Activated naive CD4-positive, alpha-beta T cell treated with anti-CD3 and anti-CD28 coated beads, Interleukin-2, amount 10 ng/mL, durations not matched to agents 7 days and 5 days (primary cell): ENCODE measurements around the gene DYRK2.

Source experiments
- CTCF ChIA-PET: fragments of 350-600 bp; sonication (Branson Sonifier 250); formaldehyde crosslinking; loops from one replicate; lab custom pipeline; 2021; ENCODE audit warnings: antibody characterized with exemption; lab: Charles Lee
- DNase-seq: peaks from one replicate; pipeline ENCODE4 v3.0.0-alpha.2; 2020
- H3K27ac Mint-ChIP-seq: one replicate; pipeline ENCODE4 v1.8.0; 2021; ENCODE audit warnings: mild to moderate bottlenecking, moderate library complexity, mixed read lengths
- H3K27me3 Mint-ChIP-seq: one replicate; pipeline ENCODE4 v1.8.0; 2021; ENCODE audit warnings: mild to moderate bottlenecking, mixed read lengths
- H3K36me3 Mint-ChIP-seq: one replicate; pipeline ENCODE4 v1.8.0; 2021; ENCODE audit warnings: mixed read lengths
- H3K4me1 Mint-ChIP-seq: one replicate; pipeline ENCODE4 v1.8.0; 2021; ENCODE audit warnings: mixed read lengths
- H3K4me3 Mint-ChIP-seq: one replicate; pipeline ENCODE4 v1.8.0; 2021; ENCODE audit warnings: mild to moderate bottlenecking, moderate library complexity, mixed read lengths
- H3K9me3 Mint-ChIP-seq: one replicate; pipeline ENCODE4 v1.8.0; 2021; ENCODE audit warnings: mixed read lengths

Gene DYRK2

DNA sequence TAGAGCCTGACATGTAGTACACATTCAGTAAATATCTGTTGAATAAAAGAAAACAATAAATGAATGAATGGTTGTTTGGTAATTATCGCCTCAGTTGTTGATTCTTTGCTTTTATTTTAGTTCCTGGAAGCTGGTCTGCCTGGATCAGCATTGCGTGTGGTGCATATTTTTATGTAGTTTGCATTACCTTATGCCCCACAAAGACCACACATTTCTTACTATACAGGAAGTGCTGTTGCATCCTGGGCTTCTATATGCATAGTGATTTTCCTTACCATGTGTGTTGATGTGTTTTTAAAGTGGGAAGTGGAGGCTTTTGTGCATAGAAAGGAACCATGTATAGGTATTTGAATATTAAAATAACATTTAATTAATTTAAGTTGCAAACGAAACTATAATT, 43.6 kb downstream of the DYRK2 start:
- Mint-ChIP-seq H3K36me3 (peaks cover 6% of the 10 kb centered on the region), H3K27me3 (peaks cover 8% of the 10 kb centered on the region), H3K4me1 (peaks cover 39% of the 10 kb centered on the region), H3K27ac (no peak overlapping the region), H3K9me3 (peaks cover 3% of the 10 kb centered on the region), H3K4me3 (no peak overlapping the region)
- CTCF ChIA-PET = no interaction called here
- no peak for DNase-seq

DNA sequence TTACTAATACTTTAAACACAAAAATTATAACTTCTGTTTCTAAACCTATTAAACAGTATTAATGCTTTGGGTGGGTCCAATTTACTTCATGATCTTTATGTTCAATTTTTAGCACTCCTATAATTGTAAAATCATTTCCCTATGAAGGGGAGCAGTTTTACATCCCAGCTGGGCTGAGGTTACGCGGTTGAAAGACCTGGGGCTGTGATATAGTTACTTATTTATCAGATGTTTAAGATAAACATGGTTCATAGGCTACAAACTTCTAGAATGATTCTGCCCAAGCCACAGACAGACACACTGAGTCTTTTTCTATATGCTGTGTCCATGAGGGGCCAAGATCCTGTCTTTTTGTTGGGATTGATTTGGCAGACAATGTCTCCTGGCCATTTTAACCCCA, 44.4 kb downstream of the DYRK2 start:
- no peak for DNase-seq
- peaks cover 3% of the 10 kb centered on the region for H3K9me3 Mint-ChIP-seq
- H3K36me3 Mint-ChIP-seq = peaks cover 6% of the 10 kb centered on the region
- H3K4me3 Mint-ChIP-seq = no peak overlapping the region
- H3K27ac Mint-ChIP-seq = no peak overlapping the region
- peaks cover 47% of the 10 kb centered on the region for H3K4me1 Mint-ChIP-seq
- CTCF ChIA-PET = no interaction called here
- H3K27me3 Mint-ChIP-seq = peaks cover 8% of the 10 kb centered on the region

DNA sequence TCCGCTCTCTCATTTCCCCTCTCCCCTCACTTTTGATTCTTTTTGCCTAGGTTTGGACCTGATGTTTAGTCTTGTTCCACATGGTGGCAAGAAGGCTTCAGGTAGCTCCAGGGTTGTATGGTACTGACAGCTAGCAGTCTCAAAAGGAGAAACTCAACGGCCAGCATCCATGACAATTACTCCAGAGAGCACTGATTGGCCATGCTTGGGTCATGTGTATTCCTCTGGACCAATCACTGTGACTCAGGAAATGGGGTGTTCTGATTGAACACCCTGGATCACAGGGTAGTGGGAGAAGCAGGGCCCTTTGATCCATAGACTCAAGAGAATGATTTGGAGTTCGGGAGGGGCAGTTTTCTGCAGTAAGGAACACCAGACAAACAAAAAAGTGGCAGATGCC, 45.3 kb downstream of the DYRK2 start:
- DNase-seq = no peak
- Mint-ChIP-seq H3K9me3 (peaks cover 3% of the 10 kb centered on the region), H3K4me3 (no peak overlapping the region), H3K4me1 (peaks cover 56% of the 10 kb centered on the region), H3K27me3 (peaks cover 8% of the 10 kb centered on the region), H3K27ac (no peak overlapping the region), H3K36me3 (peaks cover 6% of the 10 kb centered on the region)
- CTCF ChIA-PET = no interaction called here

DNA sequence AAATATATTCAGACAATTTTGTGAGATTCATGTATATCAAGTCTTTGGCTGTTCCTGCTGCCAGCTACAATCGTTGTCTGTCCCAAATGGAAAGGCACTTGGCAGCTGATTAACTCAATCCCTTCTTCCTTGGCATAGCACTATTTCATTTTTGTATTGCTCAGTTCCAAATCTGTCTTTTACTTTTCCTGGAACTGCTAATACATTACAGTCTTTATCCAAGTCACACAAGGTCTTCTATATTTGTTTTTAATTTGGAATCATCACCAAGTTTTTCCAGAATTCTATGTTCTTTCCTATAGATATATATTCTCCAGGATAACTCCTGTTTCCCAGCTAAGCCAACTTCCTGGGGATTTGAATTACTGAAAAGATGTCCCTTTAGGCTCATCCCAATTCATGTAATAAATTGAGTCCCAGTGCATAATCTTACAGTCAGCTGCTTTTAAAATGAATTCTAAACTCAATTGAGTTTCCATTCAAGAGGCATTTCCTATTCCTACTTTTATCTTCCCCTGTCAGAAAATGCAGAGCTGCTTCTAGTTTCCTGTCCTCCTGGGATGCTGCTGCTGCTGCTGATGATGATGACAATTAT, 45.9 kb downstream of the DYRK2 start:
- Mint-ChIP-seq H3K4me3 (no peak overlapping the region), H3K4me1 (peaks cover 61% of the 10 kb centered on the region), H3K27me3 (peaks cover 8% of the 10 kb centered on the region), H3K27ac (no peak overlapping the region), H3K36me3 (peaks cover 6% of the 10 kb centered on the region), H3K9me3 (peaks cover 3% of the 10 kb centered on the region)
- DNase-seq = no peak
- CTCF ChIA-PET = no interaction called here

DNA sequence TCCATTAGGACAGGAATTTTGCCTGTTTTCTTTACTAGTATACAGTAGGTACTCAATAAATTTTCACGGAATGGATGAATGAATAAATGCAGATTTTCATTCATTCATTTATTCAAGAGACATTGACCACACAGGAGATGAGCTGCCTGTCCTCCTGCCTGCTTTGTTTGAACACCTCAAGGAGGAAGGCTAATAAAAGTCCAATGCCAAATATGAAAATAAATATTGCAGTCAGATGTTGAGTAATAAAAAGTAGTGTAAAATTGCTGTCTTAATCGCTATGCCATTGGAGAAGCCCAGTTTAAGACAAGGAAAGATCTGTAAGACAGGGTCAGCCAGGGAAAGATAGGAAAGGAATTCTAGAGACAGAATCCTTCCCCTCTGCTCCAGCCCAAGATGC, 47.4 kb downstream of the DYRK2 start:
- CTCF ChIA-PET = no interaction called here
- Mint-ChIP-seq H3K27ac (no peak overlapping the region), H3K36me3 (peaks cover 6% of the 10 kb centered on the region), H3K4me3 (no peak overlapping the region), H3K27me3 (peaks cover 8% of the 10 kb centered on the region), H3K9me3 (peaks cover 3% of the 10 kb centered on the region), H3K4me1 (peaks cover 75% of the 10 kb centered on the region)
- DNase-seq = no peak

DNA sequence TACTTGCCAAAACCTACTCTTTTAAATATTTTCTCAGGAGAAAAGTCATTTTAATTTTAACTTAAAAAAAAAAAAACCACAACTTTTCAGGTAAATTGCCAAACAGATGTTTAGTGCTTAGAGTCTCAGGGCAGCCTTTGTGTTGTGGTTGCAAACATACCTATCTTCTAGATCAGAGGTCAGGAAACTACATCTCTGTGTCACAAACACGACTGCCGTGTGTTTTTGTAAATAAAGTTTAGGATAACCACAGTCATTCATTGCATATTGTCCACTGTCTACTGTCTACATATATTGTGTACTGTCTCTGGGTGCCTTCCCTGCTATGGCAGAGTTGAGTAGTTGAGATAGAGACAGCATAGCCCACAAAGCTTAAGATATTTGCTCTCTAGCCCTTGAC, 48.9 kb downstream of the DYRK2 start:
- Mint-ChIP-seq H3K4me1 (peaks cover 66% of the 10 kb centered on the region), H3K9me3 (peaks cover 3% of the 10 kb centered on the region), H3K36me3 (peaks cover 3% of the 10 kb centered on the region), H3K27me3 (peaks cover 12% of the 10 kb centered on the region), H3K27ac (peak overlapping the region; percentile 87), H3K4me3 (peak overlapping the region; percentile 24)
- peak; percentile 57 for DNase-seq
- CTCF ChIA-PET = no interaction called here

DNA sequence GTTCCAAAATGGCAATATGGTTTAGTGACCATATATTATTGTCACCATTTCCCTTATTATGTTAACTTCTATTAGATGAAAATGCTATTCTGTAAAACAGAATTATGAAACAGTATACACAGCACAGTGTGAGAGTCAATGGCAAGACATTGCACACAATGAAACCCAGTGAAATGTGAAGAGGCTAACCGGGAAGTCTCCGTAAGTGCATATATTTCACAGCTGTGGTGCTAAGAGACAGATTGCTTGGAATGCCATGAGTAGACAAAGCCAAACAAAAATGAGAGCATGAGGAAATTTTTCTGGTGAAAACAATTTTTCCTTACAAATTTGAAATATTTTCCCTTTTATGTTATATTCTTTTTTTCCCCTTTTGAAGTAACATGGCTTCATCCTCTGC, 49.4 kb downstream of the DYRK2 start:
- peak overlapping the region; percentile 59 for H3K4me3 Mint-ChIP-seq
- peaks cover 15% of the 10 kb centered on the region for H3K27me3 Mint-ChIP-seq
- peaks cover 3% of the 10 kb centered on the region for H3K9me3 Mint-ChIP-seq
- peaks cover 65% of the 10 kb centered on the region for H3K4me1 Mint-ChIP-seq
- H3K27ac Mint-ChIP-seq = peak overlapping the region; percentile 87
- CTCF ChIA-PET = no interaction called here
- no peak for DNase-seq
- peaks cover 1% of the 10 kb centered on the region for H3K36me3 Mint-ChIP-seq

DNA sequence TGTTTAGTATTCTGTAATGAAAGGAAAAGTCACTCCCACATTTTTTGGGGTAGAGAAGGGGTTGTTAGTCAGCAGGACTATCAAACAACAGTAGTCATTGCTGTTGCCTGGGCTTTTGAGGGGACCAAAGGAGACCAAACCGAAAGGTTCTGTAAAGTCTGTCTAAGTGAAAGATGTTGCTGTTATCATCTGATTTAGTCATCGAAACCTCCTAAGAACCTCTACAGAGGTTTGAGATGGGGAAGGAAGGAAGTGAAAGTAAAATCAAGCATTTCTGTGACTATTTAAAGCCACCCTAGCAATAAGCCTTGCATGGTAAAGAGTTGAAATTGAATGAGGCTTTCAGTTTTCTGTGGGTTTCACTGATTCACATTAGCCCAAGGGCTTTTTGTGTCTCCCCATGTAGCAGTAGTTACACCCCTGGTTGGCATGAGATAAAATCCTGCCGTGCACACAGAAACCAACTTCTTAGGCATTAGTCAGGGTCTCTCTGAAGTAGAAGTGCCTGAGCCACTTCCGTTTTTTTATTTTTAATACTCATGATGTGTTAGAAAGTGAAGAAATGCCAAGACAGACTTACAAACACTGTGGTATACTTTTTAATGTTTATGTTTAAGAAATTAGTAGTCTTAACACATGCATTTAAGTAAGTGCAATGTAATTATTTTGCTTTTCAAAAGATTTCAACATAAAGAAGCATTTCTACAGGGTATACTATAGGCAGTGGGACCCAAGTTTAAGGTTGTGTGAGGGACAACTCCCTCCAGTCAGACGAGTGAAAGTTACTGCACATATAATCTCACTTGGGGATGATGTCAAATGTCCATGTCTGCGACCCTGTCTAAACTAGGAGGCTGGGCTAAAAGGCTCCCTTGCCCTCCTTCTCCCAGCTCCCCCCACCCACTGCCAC, 50.4 kb downstream of the DYRK2 start:
- peak; percentile 66 for DNase-seq
- peak overlapping the region; percentile 87 for H3K27ac Mint-ChIP-seq
- no peaks in the 10 kb centered on the region for H3K36me3 Mint-ChIP-seq
- H3K9me3 Mint-ChIP-seq = peaks cover under 1% of the 10 kb centered on the region
- CTCF ChIA-PET = interaction anchor here (1.2 kb wide), 1 partner anchor 17 kb away, joined by 3 read pairs; no protein-coding TSS in a partner anchor
- peaks cover 63% of the 10 kb centered on the region for H3K4me1 Mint-ChIP-seq
- peaks cover 15% of the 10 kb centered on the region for H3K27me3 Mint-ChIP-seq
- H3K4me3 Mint-ChIP-seq = peak overlapping the region; percentile 59

DNA sequence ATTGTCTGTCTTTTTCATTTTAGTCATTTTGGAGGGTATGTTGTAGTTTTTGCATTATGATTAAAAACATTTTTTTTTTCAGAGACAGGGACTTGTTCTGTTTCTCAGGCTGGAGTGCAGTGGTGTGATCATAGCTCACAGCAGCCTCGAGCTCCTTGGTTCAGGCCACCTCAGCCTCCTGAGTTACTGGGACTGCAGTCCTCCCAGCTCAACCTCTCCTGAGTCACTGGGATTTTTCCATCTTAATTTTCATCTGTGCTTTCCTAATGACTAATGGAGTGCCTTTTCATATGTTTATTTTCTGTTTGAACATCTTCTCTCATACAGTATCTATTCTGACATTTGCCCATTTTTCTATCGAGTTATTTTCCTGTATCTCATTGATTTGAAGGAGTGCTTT, 52.6 kb downstream of the DYRK2 start:
- CTCF ChIA-PET = interaction anchor here (1.0 to 1.7 kb wide), 2 partner anchors 50 to 345 kb away, joined by 3 to 4 read pairs; no protein-coding TSS in a partner anchor
- peaks cover 26% of the 10 kb centered on the region for H3K27me3 Mint-ChIP-seq
- H3K4me3 Mint-ChIP-seq = no peak overlapping the region
- no peak overlapping the region for H3K27ac Mint-ChIP-seq
- DNase-seq = no peak
- H3K4me1 Mint-ChIP-seq = peaks cover 46% of the 10 kb centered on the region
- no peaks in the 10 kb centered on the region for H3K36me3 Mint-ChIP-seq
- no peaks in the 10 kb centered on the region for H3K9me3 Mint-ChIP-seq

DNA sequence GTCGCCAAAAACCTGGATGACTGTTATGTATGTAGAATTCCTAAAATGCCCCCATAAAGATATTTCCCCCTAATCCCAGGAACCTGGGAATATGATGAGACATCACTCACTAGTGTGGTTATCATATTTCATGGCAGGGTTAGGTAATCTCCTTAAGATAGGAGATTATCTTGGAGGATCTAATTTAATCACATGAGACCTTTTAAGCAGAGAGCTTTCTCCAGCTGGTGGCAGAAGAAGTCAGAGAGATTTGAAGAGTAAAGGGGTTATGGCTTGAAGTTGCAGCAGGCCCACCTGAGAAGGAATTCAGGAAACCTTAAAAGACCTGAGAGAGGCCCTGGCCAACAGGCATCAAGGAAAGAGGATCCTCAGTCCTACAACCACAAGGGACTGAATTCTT, 53.6 kb downstream of the DYRK2 start:
- DNase-seq = no peak
- H3K4me1 Mint-ChIP-seq = peaks cover 36% of the 10 kb centered on the region
- no peak overlapping the region for H3K4me3 Mint-ChIP-seq
- H3K9me3 Mint-ChIP-seq = no peaks in the 10 kb centered on the region
- CTCF ChIA-PET = no interaction called here
- H3K27ac Mint-ChIP-seq = no peak overlapping the region
- H3K36me3 Mint-ChIP-seq = no peaks in the 10 kb centered on the region
- H3K27me3 Mint-ChIP-seq = peaks cover 26% of the 10 kb centered on the region

DNA sequence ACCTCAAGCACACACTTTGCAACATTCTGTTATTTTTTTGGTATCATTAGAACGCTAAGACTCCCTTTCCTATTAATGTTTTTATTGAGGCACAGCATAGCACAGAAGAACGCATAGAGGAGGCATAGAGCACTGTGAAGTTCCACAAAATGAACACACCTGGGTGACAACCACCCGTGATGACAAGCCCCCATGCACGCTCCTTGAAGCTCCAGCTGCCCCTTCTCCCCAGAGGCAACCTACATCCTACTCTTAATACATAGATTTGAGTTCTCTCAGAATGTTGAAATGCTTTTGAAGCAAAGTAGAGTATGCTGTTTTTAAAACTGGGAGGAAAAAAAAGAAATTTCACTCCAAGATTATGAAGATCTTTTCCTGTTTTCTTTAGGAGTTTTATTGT, 55.5 kb downstream of the DYRK2 start:
- no peaks in the 10 kb centered on the region for H3K9me3 Mint-ChIP-seq
- peaks cover 26% of the 10 kb centered on the region for H3K27me3 Mint-ChIP-seq
- H3K4me1 Mint-ChIP-seq = peaks cover 17% of the 10 kb centered on the region
- no peak overlapping the region for H3K4me3 Mint-ChIP-seq
- no peak overlapping the region for H3K27ac Mint-ChIP-seq
- DNase-seq = no peak
- H3K36me3 Mint-ChIP-seq = no peaks in the 10 kb centered on the region
- CTCF ChIA-PET = no interaction called here

DNA sequence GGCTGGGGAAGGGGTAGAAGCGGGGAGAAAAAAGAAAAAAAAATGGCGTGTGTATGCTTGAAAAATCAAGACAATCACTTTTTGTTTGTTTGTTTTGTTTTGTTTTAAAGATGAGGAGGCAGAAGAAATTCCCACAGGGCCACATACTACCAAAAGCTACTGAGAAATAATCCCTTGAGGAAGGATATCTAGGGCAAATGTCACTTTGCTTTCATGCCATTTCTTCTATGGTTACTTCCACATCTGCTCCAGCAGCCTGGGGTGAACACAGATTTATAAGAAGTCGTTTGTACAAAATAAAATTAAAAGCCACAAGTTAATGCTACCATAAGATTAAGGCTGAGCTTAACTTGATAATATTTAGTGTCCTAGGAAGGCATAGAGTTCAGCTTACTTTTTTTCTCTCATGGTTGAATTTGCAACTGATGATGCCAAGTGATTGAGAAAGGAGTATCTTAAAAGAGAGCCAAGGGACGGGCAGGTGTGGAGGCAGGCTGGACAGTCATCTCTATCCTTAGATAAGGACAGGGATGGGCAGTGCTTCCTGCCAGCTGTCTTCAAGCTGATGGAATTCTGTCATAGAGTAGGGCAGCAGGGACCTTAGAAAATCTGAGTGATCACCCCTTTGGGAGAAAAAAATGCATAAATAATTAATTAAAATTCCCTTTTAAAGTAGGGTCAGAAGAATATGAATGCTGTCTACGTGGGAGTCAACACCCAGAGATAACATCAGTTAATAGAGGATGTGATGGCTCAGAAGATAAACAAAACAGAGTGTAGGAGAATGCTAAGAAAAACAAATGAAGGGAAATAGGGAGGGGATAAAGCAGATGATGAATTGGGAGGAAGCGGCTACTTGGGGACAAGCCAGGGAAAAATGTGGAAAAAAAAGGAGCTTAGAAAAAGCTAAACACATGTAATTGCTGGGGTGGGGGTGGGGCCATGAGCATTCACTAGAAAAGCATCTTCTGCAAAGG, 57.1 kb downstream of the DYRK2 start:
- Mint-ChIP-seq H3K27me3 (peaks cover 26% of the 10 kb centered on the region), H3K36me3 (no peaks in the 10 kb centered on the region), H3K4me3 (no peak overlapping the region), H3K27ac (no peak overlapping the region), H3K4me1 (peaks cover 3% of the 10 kb centered on the region), H3K9me3 (no peaks in the 10 kb centered on the region)
- CTCF ChIA-PET = no interaction called here
- DNase-seq = no peak

DNA sequence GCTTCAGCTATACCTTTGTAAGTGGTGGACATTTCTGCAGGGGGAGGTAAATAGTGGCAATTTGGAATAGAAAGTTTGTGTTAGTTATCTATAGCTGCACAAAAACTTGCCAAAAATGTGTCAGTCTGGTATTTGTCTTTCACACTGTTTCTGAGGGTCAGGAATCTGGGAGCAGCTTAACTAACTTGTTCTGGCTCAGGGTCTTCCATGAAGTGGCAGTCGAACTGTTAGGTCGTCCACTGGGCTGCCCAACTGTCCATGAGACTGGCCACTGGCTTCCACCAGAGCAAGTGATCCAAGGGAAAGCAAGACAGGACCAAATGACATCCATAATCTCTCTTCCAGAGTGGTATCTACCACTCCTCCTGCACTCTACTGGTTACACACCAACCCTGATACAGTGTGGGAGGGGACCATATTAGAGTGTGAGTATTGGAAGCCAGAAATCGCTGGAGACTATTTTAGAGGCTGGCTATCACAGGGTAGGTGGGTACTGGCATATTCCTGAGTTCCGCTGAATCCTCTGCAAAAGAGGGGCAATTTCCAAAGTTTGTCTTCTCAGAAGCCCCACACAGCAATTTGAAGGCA, 60.9 kb downstream of the DYRK2 start:
- CTCF ChIA-PET = no interaction called here
- DNase-seq = no peak
- peaks cover 11% of the 10 kb centered on the region for H3K27me3 Mint-ChIP-seq
- H3K36me3 Mint-ChIP-seq = no peaks in the 10 kb centered on the region
- H3K9me3 Mint-ChIP-seq = no peaks in the 10 kb centered on the region
- no peak overlapping the region for H3K4me3 Mint-ChIP-seq
- H3K27ac Mint-ChIP-seq = no peak overlapping the region
- no peaks in the 10 kb centered on the region for H3K4me1 Mint-ChIP-seq

DNA sequence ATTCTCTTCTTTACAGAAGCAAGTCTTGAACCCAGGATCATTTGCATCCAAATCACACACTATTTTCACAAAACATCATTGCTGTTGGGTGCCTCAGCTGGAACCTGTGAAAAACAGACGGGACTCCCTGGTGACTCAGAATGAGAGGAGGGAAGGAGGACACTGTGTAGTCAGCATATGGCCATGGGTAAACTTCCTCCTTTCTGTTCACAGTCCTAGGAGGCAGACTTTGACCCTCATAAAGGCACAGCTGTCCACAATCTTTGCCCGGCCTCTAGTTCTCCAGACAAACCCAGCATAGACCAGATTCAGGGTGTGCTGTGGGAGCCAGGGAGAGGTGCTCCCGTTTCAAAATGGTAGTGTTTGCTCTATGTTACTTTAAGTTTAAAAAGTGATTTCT, 62.0 kb downstream of the DYRK2 start:
- Mint-ChIP-seq H3K27me3 (peaks cover 8% of the 10 kb centered on the region), H3K4me3 (no peak overlapping the region), H3K9me3 (no peaks in the 10 kb centered on the region), H3K27ac (no peak overlapping the region), H3K4me1 (no peaks in the 10 kb centered on the region), H3K36me3 (no peaks in the 10 kb centered on the region)
- CTCF ChIA-PET = no interaction called here
- no peak for DNase-seq
